GM21390 (cell line): ENCODE data around the gene MEF2B.
"Not testable (repeated sequence)": the region's sequence is repeated elsewhere in the genome, so short reads cannot be mapped to it uniquely, and the experiment has no call there.

ENCODE experiments used
- ATAC-seq: cut with Tn5 transposase; IDR thresholded peaks from one replicate; pipeline ENCODE4 v1.9.1; 2021; ENCODE audit not compliant: unreplicated experiment

Gene MEF2B

DNA sequence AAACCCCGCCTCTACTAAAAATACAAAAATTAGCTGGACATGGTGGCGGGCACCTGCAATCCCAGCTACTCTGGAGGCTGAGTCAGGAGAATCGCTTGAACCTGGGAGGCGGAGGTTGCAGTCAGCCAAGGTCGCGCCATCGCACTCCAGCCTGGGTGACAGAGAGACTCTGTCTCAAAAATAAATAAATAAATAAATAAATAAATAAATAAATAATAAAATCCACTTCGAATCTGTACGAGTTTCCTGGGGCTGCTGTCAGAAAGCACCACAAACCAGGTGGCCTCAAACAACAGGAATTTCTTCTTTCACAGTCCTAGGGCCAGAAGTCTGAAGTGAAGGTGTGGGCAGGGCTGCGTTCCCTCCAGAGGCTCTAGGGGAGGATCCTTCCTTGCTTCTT lies 67.5 kb downstream of the MEF2B start:
- not testable (repeated sequence) for ATAC-seq

DNA sequence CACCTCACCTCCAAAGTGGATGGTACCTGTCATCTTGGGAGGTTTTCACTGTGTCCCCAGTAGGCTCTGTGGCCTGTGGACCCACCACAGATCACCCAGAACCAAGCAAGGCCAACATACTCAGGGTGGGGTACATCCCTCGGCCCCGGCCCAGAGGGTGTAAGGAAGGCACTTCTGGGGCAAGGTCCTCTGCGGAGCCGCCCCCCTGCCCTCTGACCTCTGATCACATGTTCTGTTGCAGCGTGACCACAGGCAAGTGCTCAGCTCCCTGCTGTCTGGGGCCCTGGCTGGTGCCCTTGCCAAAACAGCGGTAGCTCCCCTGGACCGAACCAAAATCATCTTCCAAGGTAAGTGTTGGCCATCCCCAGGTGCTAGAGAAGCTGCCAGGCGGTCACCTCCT lies 68.5 kb downstream of the MEF2B start:
- no peak for ATAC-seq

DNA sequence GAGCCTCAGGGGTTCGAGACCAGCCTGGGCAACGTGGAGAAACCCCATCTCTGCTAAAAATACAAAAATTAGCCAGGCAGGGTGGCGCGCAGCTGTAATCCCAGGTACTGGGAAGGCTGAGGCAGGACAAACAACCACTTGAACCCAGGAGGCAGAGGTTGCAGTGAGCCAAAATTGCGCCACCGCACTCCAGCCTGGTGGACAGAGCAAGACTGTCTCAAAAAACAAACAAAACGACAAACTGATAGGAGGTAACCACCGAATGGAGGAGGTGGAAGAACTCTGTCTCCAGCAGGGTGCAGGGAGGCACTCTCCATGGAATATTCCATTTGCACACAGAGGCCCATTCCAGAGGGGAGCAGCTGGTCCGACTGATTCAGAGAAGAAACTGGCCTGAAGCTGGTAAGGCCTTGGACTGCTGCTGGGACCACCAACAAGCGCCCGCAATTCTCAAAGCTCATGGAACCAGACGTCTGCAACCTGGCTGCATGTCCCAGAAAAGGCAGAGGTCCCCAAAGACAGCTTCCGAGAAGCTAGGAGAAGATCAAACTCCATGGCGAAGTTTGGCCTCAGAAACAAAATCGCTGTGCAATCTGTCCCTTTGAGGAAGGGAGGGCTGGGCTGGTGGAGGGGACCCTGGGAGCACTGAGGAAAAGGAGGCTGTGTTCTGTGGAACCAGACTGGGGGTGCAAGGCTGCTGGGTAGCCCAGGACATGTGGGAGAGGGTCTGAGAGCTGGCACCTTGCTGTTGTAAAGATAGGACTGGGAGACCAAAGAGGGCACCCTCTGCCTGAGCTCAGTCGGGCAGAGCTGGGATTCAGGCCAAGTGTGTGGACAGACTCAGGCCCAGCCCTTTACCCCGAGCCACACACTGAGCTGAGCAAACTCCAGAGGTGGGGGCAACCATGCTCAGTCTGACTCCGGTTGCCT lies 71.1 kb downstream of the MEF2B start:
- no peak for ATAC-seq

DNA sequence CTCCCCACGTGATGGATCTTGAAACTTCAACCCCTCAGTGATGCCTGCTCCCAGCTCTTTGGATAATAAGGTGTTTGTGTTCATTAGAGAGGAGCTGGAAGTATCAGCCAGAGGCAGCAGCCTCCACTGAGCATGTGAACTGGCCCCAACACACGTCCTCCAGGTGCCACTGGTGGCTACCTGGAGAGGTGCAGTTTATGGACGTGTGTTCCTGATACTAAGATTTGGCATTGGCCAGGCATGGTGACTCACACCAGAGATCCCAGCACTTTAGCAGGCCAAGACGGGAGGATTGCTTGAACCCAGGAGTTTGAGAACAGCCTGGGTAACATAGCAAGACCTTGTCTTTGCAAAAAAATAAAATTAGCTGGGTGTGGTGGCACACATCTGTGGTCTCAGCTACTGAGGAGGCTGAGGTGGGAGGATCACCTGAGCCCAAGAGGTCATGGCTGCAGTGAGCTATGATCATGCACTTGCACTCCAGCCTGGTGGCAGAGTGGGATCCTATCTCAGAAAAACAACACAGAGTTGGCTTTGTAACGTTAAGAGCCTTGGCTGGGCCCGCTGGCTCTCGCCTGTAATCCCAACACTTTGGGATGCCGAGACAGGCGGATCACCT lies 71.9 kb downstream of the MEF2B start:
- no peak for ATAC-seq

DNA sequence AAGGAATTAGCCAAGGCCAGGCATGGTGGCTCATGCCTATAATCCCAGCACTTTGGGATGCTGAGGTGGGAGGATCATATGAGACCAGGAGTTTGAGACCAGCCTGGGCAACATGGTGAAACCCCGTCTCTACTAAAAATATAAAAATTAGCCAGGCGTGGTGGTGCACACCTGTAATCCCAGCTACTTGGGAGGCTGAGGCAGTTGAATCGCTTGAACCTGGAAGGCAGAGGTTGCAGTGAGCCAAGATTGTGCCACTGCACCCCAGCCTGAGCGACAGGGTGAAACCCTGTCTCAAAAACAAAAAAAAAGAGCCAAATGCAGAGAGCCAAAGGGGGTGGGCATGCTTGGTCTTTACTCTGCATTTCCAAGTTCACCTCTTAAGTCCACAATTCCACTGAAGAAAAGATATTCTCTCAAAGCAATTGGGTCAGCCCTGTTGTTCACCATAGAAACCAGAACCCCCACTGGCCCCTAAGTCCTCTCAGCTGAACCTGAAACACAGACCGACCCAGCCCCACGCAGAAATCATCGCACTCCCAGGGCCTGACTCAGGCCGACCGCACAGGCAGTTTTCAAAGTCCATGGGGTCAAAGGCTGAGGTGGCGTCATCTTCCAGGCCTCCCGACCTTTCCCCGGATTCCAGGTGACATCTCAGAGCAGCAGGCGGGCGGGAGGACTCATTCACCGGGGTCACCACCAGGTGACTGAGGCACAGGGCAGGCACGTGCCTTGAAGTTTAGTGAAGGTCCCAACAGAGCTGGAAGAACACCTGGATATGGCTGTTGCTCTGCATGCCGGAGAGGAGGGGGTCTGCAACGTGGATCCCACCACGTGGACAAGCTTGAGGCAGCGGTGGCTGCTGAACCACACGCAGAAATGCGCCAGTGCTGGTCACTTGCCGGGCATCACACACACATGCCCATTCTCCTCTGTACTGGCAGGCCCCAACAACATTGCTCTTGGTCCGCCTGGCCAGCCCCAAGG lies 73.1 kb downstream of the MEF2B start:
- no peak for ATAC-seq

DNA sequence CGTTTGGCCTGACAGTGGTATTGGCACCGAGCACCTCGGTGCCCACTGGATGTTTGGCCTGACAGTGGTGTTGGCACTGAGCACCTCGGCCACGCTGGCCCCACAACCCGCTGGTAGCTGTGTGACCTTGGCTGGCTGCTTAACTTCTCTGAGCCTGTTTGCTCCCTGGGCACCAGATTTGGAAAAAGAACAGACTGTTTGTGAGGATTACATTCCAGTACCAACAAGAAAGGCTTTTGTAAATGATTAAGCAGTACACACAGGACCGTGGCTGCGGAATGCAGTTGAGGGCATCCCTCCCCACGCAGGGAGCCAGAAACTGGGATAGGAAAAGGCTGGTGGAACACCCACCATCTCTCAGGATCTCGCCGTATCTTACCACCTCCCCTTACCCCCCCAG lies 74.4 kb downstream of the MEF2B start:
- ATAC-seq, result no peak
